GM18499 (cell line): ENCODE results near the gene EAF2.

Experiments
- ATAC-seq: cut with Tn5 transposase; IDR thresholded peaks from one replicate; pipeline ENCODE4 v1.9.1; 2021; ENCODE audit warnings: moderate number of reproducible peaks; ENCODE audit not compliant: insufficient read depth, unreplicated experiment

Gene EAF2

GRCh38 chr3:121834671-121835464 lies at the start of gene EAF2, which contains the start of gene IQCB1:
TSS of gene EAF2 (plus strand) at chr3:121835209. CDS start at chr3:121835286, 77 bp downstream.
TSS of gene IQCB1 (minus strand) at chr3:121835060. CDS start at chr3:121828960, 6,100 bp downstream.
- ATAC-seq, result peak; percentile 92

GRCh38 chr3:121786485-121786884 lies 48.5 kb upstream of the EAF2 start:
- ATAC-seq, result no peak

DNA sequence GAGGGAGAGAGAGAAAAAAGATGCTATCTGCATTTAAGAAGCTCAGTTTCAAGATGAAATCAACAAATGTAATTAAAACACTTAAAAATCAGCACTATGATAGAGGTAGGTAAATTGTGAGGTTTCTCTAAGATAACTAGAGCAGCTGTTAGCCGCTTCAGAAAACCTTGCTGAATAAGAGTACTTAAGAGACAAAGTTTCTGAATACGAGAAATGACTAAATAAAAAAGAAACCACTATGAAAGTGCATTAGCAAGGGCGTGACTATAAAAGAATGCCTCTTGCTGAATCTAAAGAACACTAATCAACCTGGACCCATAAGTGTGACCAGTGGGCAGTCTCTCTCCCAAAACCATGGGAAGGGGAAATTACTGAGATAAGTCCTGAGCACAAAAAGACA lies 41.9 kb upstream of the EAF2 start:
- ATAC-seq, result no peak

DNA sequence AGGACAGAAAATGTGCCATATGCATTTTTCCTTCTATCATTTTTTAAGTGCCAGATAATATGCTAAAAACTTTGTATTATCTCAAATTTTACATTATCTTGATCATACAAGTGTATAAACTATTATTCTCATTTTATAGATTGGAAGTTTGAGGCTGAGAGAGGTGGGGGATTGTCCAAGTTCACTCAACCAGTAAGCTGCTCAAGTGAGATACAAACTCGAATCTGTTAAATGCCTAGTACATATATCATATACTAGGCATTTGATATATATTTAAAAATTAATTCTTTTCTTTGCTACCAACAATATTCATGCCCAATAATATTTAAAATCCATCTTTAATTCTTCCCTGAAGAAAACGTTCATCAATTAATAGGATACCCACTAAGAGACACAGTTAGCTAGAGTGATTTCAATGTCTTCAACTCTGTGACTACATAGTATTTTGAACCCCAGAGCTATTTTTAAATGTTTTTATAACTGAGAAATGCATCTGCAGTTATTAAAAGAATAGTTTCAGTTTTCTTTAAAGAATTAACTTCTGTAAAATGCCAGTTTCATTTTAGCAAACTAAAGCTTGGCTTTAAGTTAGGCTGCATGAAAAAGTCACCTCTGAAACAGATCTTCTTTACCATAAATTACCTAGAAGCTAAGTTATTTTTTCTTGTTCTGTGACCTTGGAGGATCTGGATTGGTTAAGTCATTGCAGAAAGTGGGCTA lies 40.6 kb upstream of the EAF2 start:
- no peak for ATAC-seq

DNA sequence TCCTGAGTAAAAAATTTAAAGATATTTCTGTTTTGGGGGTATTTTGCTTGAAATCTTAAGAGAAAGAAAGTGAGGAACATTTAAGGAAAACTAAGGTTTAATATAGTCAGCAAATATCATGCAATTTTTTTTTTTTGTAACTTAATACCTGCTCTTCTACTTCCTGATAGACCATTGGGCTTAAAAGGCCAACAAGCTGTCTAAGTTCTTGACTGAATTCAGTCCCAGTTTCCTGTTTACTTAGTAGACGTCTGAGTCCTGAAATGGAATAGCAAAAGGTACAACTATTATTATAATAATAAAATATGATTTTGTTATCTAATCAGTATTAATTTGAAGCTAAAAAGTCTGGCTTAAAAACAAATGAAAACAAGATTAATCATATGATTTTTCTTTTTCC lies 38.0 kb upstream of the EAF2 start:
- no peak for ATAC-seq

DNA sequence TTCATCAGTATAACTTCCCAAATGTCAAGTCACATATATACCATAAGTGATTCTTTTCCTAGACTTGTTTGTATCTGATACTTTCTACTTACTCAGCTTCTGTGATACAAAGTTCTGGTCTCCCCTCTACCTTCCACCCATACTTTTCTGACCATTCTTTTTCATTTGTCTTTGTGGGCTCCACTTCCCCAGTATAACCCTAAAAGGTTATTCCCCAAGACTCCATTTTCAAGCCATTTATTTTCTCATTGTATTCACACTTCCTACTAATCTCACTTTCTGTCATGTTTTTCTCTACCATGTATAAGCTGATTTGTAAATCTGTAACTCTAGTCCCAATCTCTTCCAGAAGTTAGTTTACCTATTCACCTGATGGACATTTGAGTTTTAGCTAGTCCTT lies 34.1 kb upstream of the EAF2 start:
- no peak for ATAC-seq

DNA sequence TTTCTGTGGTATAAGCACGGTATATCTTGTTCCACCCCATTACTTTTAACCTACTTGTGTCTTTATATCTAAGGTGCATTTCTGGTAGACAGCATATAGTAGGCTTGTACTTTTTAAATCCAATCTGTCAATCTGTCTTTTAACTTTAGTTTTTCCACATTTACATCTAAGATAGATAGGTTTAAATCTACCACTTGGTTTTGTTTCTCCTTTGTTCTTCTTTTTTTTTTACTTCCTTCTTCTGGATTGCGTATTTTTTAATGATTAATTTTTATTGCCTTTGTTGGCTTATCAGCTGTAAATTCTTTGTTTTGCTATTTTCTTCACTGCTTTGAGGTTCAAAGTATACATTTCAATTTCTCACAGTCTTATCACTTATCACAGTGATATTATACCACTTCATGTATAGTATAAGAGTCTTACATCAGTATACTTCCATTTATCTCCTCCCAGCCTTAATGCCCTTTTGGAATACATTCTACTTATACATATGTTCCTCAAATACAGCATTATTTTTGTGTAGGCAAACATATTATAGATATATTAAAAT lies 31.2 kb upstream of the EAF2 start:
- no peak for ATAC-seq

DNA sequence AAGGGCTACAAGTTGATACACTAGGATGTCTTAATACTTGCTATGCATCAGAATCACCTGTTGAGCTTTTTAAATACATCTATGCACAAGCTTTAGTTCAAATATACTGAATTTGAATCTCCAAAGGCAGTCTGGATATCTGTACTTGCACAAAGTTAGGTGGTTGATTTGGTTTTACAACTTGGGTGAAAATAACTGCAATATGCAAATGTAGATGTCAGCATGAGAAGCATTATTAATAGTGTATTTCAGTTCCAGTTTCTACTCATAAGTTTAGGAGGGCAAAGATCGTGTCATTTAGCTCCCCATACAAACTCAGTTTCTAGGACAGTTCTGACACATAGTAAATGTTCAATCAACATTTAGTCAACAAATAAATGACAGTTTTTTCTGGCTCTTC lies 25.8 kb upstream of the EAF2 start:
- ATAC-seq, result peak; percentile 99

GRCh38 chr3:121817753-121818152 lies 17.3 kb upstream of the EAF2 start:
- ATAC-seq, result no peak

DNA sequence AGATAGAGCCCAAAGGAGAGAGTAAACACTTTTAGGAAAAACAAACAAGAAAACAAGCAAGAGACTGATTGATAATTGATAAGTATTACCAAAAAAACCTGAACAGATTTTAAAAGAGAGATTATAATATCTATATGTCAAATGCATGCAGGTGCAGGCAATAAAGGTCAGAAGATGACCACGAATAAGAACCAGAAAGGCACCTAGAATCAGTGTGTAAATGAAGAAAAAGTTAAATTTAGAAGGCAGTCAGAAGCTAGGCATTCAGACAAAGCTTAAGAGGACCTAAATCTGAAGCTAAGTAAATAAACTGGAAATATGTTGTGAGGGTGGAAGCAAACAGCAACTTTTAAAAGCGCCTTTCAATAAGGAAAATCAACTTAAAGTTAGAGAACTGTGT lies 16.4 kb upstream of the EAF2 start:
- no peak for ATAC-seq

- no peak for ATAC-seq
Observed at GRCh38 chr3:121819236-121819635, 15.8 kb upstream of the EAF2 start.

DNA sequence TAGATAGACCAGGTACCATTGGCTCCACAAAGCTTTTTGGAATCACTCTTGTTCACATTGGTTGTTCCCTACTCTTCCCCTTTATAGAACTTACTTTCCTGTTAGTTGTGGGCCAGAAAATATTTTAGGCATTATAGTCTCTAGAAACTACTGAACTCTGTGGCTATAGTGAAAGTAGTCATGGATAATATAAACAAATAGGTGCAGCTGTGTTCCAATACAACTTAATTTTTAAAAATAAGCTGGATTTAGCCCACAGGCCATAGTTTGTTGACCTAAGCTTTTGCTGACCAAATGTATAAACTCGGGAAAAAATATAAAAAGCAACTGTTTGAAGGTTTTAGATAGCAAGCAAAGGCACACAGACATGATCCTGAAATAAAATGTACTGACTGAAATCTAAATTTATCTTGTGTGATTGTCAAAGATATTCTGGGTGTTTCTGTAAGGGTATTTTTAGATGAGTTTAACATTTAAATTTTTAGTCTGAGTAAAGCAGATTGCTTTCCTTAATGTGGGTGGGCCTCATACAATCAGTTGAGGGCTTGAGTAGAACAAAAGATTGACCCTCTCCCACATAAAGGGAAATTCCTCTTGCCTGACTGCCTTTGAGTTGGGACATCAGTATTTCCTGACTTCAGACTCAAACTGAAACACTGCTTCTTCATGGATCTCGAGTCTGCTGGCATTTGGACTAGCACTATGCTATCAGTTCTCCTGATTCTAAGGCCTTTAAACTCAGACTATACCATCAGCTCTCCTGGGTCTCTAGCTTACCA lies 13.4 kb upstream of the EAF2 start:
- ATAC-seq, result no peak

DNA sequence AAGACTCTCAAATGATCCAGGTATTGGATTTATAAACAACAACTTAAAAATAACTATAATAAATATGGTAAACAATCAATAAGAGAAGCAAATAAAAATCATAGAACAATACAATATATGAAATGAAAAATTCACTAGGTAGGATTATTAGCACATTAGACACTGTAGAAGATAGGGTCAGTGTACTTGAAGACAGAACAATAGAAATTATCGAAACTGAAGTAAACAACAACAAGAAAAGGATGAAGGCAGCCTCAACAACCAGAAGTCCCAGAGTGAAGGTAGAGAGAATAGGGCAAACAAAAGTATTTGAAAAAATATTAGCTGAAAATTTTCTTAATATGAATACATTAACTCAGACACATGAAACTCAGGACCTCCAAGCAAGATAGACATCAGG lies 12.0 kb upstream of the EAF2 start:
- ATAC-seq, result no peak

- no peak for ATAC-seq
Observed at GRCh38 chr3:121834157-121834670, 795 bp upstream of the EAF2 start.

- ATAC-seq, result peak; percentile 15
Observed at GRCh38 chr3:121835465-121835801, 424 bp downstream of the EAF2 start.

DNA sequence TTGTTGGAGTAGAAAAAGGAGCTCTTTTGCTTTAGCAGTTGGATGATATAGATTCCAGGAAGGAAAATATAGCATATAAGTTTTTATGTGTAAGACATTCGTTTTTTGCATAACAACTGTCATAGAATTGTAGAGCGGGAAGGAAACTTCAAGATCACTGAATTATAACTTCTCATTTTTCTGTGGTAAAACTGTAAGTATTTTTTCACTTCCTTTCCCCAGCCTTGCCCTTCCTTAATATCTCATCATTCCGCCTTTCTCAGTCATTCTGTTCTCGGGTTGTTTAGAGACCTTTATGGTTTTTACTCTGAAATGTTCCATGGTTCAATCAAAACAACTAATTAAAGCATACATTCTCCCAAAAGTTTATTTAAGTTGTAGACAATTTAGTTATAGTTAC lies 1.1 kb downstream of the EAF2 start:
- ATAC-seq, result no peak

DNA sequence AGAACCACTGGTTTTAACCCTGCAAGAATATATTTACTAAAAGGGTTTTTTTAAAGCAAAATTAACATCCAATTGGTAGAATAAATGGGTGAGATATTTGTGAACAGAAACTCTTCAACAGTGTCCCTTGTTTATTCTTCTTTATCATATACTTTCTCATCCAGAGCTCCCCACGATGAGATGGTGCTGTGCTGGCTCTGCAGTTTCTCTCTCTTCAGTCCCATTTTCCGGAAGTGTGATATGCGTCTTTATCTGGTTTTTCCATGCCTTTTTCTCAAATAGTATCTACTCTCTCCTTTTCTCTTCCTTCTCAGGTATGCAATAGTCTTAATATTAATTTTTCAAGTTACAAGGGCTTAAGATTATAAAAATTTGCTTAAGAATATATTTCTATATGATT lies 1.5 kb downstream of the EAF2 start:
- ATAC-seq, result no peak

GRCh38 chr3:121839962-121840361 lies 5.0 kb downstream of the EAF2 start:
- no peak for ATAC-seq

GRCh38 chr3:121844892-121845291 lies 9.9 kb downstream of the EAF2 start:
- ATAC-seq, result no peak

GRCh38 chr3:121852256-121852655 lies 17.2 kb downstream of the EAF2 start:
- ATAC-seq, result no peak

DNA sequence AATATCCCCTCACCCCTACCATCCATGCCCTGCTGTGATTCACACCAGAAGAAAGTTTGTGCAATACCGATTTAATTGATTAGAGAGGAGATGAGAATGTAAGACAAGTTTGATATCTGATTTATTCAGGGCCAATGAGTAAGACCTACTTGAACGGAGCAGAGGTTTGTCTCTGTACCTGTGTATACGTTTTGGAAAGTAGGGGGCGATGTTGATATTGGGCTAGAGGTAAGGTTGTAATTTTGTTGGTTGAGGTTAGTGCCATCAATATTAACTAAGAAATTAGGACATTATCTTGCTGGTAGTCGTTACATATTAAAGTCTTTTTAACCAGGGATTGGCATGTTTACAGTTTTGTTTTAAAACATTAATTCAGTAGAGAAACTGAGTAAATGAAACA lies 20.5 kb downstream of the EAF2 start:
- ATAC-seq, result no peak
